ENCODE measurements around the gene KIFC1. TPM values are rescaled to one million over a fixed set of nuclear protein-coding genes. Genes with fewer than 3 reads are reported as not detected.

The KIFC1 gene
- total and polyA plus RNA-seq, 2 donors (not counting 1 experiment from before 2014, with no cell fraction given), result 0.79 to 1.0 TPM

- H2AFZ ChIP-seq (ENCODE audit: insufficient read depth, low read depth, low read length, poor library complexity, severe bottlenecking), result peak overlapping the region; percentile 61
- H3K27ac Mint-ChIP-seq, result peak overlapping the region; percentile 96
Measured at GRCh38 chr6:33428224-33428965, 36.8 kb downstream of the KIFC1 start.

More at GRCh38 chr6:33428224-33428965, 36.8 kb downstream of the KIFC1 start:
- peak overlapping the region; percentile 96 for H3K4me3 Mint-ChIP-seq
- ChIA-PET CTCF (interaction anchor here (0.9 to 1.3 kb wide), 5 partner anchors 10 to 157 kb away, joined by 3 to 6 read pairs (median 3); partner anchors contain the start of gene CUTA), POLR2A (interaction anchor here (0.7 to 1.0 kb wide), 2 partner anchors 10 to 142 kb away, joined by 3 to 5 read pairs; partner anchors contain the start of gene CUTA)
- Histone ChIP-seq H3K27me3 (replicated peaks in 1 of 4; ENCODE audit: control extremely low read depth in 1 of 4, control insufficient read depth in 3 of 4, insufficient read depth in 4 of 4, low read length in 3 of 4) (no peaks in the 10 kb centered on the region), H3K4me3 (ENCODE audit: control extremely low read depth in 1 of 5, extremely low read depth in 1 of 5, insufficient read depth in 1 of 5, low read depth in 2 of 5, low read length in 4 of 5) (peak overlapping the region in 4 of 5 experiments; percentile 50 to 65 (median 56)), H3K9ac (ENCODE audit: low read length) (peak overlapping the region; percentile 58), H3K79me2 (ENCODE audit: control insufficient read depth, insufficient read depth, low read length) (peaks cover 19% of the 10 kb centered on the region), H3K27ac (ENCODE audit: low read length in 2 of 2) (peak overlapping the region; percentile 59 to 75), H4K20me1 (ENCODE audit: control insufficient read depth, insufficient read depth, low read length, poor library complexity, severe bottlenecking) (no peaks in the 10 kb centered on the region), H3K36me3 (replicated peaks in 1 of 2; ENCODE audit: control extremely low read depth in 1 of 2, control insufficient read depth in 1 of 2, extremely low read depth in 1 of 2, insufficient read depth in 2 of 2, low read length in 1 of 2) (no peaks in the 10 kb centered on the region), H3K9me3 (ENCODE audit: control extremely low read depth in 1 of 3, control insufficient read depth in 2 of 3, insufficient read depth in 1 of 3, low read length in 2 of 3) (no peaks in the 10 kb centered on the region), H3K4me2 (replicated peaks; ENCODE audit: low read depth, low read length, poor library complexity, severe bottlenecking) (peak overlapping the region; percentile 88), H3K4me1 (ENCODE audit: control insufficient read depth in 2 of 2, insufficient read depth in 2 of 2, low read length in 2 of 2) (peaks cover 74 to 81% of the 10 kb centered on the region in 2 donors)
- 3% methylated on average over 33 of the region's 33 CpGs for WGBS (ENCODE audit: insufficient coverage)
- intact Hi-C loops (cut with micrococcal nuclease), result loop anchor here (1.0 to 5.0 kb wide), 3 partner anchors 18 to 194 kb away; partner anchors contain the start of genes ITPR3 and TAPBP
- peaks cover 89% of the 10 kb centered on the region for H3K4me1 Mint-ChIP-seq
- ATAC-seq (ENCODE audit: low read depth), result peak; percentile 9
- DNase-seq, result peak; percentile 80
- TF ChIP-seq CTCF (IDR thresholded peaks at IDR 0.05), result peak; percentile 62
- TF ChIP-seq EZH2 (IDR thresholded peaks at IDR 0.05; ENCODE audit: borderline replicate concordance, insufficient read depth, low read depth, low read length, poor library complexity, severe bottlenecking), result no peak
- no peaks in the 10 kb centered on the region for H3K27me3 Mint-ChIP-seq
- no peaks in the 10 kb centered on the region for H3K9me3 Mint-ChIP-seq (ENCODE audit: insufficient read depth)

All from B cell (primary cell).